H54 (cell line): ENCODE data around the gene POLR3K.
"Not testable (repeated sequence)": the region's sequence is repeated elsewhere in the genome, so short reads cannot be mapped to it uniquely, and the experiment has no call there.

Source experiments
- DNase-seq: peaks from one replicate; pipeline ENCODE4 v3.0.0; 2011; ENCODE audit warnings: low spot score, mixed read lengths; ENCODE audit not compliant: insufficient read length
- FAIRE-seq: peaks from 3 replicates; lab custom pipeline; 2011; peaks lifted over from hg19 to GRCh38; lab: Jason Lieb, UNC
- POLR2A ChIP-seq: IDR thresholded peaks from 2 replicates; pipeline ENCODE4 v1.6.1; 2011; ENCODE audit warnings: low read depth, mild to moderate bottlenecking, low read length

The POLR3K gene

GRCh38 chr16:55571-56136 is 2.2 kb upstream of the POLR3K start:
- FAIRE-seq, result no peak

GRCh38 chr16:54237-54581 is 801 bp upstream of the POLR3K start:
- FAIRE-seq (no peak), DNase-seq (no peak)
- no peak for TF ChIP-seq POLR2A

More at GRCh38 chr16:55571-56136, 2.2 kb upstream of the POLR3K start:
- DNase-seq, result no peak
- no peak for TF ChIP-seq POLR2A

- TF ChIP-seq POLR2A, result no peak
- FAIRE-seq (no peak), DNase-seq (no peak)
Observed at GRCh38 chr16:50769-51591, 2.4 kb downstream of the POLR3K start.

GRCh38 chr16:47234-47633 is 6.2 kb downstream of the POLR3K start:
- TF ChIP-seq POLR2A, result no peak
- DNase-seq (no peak), FAIRE-seq (no peak)

GRCh38 chr16:46510-46909 is 6.9 kb downstream of the POLR3K start:
- not testable (repeated sequence) for DNase-seq, FAIRE-seq

GRCh38 chr16:45454-45853 is 8.0 kb downstream of the POLR3K start:
- DNase-seq (no peak), FAIRE-seq (no peak)
- TF ChIP-seq POLR2A, result no peak

GRCh38 chr16:44655-45054 is 8.8 kb downstream of the POLR3K start:
- DNase-seq, result no peak
- TF ChIP-seq POLR2A, result no peak
- no peak for FAIRE-seq

GRCh38 chr16:43294-43693 is 10.1 kb downstream of the POLR3K start:
- FAIRE-seq, result no peak
- DNase-seq, result no peak
- no peak for TF ChIP-seq POLR2A

- TF ChIP-seq POLR2A, result no peak
- DNase-seq (no peak), FAIRE-seq (no peak)
Observed at GRCh38 chr16:42691-43090, 10.7 kb downstream of the POLR3K start.

- TF ChIP-seq POLR2A, result no peak
- DNase-seq (no peak), FAIRE-seq (no peak)
Observed at GRCh38 chr16:42069-42457, 11.3 kb downstream of the POLR3K start.

- no peak for DNase-seq
- FAIRE-seq, result no peak
- no peak for TF ChIP-seq POLR2A
Observed at GRCh38 chr16:41439-42068, 11.9 kb downstream of the POLR3K start.

GRCh38 chr16:38941-39892 is 14.2 kb downstream of the POLR3K start:
- DNase-seq, result no peak
- no peak for TF ChIP-seq POLR2A
- no peak for FAIRE-seq

GRCh38 chr16:38206-38605 is 15.2 kb downstream of the POLR3K start:
- FAIRE-seq, DNase-seq: not testable (repeated sequence)

- no peak for FAIRE-seq
- TF ChIP-seq POLR2A, result no peak
- no peak for DNase-seq
Observed at GRCh38 chr16:37511-37910, 15.9 kb downstream of the POLR3K start.
